Measurements from ENCODE around the gene ARHGAP1.

Gene ARHGAP1

DNA sequence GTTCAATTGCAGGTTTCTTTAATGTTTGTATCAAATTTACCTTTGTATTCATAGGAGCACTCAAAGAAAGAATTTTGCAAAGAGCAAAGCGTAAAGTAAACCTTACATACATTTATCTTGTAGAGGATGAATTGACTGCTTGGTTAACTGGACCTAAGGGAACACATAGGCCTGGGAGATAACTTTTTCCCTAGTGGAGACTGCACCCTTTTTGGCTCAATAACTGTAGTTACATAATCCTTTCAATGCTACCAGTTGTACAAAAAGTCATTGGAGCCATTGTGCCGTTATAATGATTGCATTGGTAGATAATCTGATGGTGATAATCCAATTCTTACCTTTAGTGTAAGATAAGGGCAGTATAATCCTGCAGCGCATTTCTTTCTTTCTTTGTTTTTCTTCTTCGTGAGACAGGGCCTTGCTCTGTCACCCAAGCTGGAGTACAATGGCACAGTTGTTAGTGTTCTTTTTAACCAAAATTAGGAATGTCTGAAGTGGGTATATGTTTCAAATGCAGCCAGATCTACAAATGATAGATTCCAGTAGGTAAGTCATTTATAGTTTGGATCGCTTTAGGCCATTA lies 64.8 kb downstream of the ARHGAP1 start:
- DNase-seq: no peak

DNA sequence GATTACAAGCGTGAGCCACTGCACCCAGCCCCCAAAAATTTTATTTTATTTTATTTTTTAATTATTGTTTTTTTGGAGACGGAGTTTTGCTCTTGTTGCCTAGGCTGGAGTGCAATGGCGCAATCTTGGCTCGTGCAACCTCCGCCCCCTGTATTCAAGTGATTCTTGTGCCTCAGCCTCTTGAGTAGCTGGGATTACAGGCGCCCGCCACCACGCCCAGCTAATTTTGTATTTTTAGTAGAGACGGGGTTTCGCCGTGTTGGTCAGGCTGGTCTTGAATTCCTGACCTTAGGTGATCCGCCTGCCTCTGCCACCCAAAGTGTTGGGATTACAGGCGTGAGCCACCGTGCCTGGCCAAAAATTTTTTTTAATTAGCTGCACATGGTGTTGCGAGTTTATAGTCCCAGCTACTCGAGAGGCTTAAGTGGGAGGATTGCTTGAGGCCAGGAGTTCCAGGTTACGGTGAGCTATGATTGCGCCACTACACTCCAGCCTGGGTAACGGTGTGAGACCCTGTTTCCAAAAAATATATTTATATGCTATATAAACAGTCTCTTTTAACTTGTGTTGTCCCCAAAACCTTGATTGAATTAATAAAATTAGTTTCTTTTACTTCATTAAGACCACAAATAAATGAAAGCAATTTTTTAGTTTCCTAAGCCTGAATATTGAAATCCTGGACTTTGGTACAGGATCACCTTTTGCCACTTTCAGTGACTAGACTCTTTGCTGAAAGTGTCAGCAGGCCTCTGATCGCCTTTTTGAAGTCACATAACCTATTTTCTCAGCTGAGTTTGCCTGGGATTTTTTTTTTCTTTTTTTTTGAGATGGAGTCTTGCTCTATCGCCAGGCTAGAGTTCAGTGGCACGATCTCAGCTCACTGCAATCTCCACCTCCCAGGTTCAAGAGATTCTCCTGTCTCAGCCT lies 66.9 kb downstream of the ARHGAP1 start:
- DNase-seq: no peak

DNA sequence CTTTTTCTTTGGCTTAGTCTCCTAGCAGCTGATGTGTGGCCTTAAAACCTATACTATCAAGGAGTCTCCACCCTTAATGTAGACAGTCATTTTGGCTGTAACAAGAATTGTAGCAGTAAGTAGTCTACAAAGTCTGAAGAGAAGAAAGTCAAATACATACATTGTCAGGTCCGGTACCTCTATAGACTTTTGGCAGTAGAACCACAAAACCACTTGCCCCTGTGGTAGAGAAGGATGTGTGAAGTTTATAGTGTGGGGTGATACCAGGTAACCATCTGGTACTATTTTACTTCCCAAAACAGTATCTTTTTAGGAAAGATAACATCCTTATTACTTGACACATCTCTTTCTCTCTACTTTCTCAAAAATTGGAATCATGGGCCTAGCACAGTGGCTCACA lies 67.9 kb downstream of the ARHGAP1 start:
- DNase-seq: no peak

DNA sequence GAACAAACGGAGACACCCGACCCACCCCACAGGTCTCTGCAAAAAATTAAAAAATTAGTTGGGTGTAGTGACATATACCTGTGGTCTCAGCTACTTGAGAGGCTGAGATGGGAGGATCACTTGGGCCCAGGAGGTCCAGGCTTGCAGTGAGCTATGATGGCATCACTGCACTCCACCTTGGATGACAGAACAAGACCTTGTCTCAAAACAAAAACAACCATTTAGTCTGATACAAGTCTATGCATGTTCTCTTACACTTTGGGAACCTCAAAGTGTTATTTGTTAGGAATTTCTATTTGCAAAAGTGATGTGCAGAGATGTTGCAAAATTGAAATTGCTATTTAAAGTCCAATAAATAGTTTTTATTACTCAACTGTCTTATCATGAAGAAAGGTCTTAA lies 68.7 kb downstream of the ARHGAP1 start:
- DNase-seq: no peak

DNA sequence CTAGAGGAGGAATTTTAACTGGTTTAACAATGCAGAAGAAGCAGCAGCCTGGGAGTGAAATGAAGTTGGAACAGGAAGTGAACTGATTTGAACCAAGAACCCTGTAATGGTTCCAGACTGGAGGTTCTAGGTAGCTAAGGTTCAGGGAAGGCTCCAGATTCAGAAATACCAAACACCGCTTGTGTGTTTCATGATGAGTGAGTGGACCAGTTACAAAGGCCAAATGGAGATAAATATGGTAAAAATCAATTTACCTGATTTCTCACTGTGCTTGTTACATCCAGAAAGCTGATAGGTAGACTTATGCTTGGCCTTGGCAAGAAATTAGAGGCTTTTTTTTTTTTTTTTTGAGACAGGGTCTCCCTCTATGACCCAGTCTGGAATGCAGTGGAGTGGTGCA lies 70.2 kb downstream of the ARHGAP1 start:
- DNase-seq: no peak

DNA sequence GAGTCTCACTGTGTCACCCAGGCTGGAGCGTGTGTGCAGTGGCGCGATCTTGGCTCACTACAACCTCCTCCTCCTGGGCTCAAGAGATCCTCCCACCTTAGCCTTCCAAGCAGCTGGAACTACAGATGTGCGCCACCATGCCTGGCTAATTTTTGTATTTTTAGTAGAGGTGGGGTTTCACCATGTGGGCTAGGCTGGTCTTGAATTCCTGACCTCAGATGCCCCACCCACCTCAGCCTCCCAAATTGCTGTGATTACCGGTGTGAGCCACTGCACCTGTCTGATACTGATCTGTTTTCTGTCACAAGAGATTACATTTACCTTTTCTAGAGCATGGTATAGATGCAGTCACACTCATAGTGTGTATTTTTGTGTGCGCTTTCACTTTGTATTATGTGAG lies 71.5 kb downstream of the ARHGAP1 start:
- DNase-seq: no peak

All from activated CD8-positive, alpha-beta memory T cell treated with anti-CD3 and anti-CD28 coated beads for 24 hours (primary cell).